HG03432 (cell line): Measurements from ENCODE around the gene RRP12.

Source experiments
- ATAC-seq: cut with Tn5 transposase; IDR thresholded peaks from one replicate; pipeline ENCODE4 v1.9.1; 2021; ENCODE audit warnings: mild to moderate bottlenecking, moderate library complexity; ENCODE audit not compliant: unreplicated experiment

The RRP12 gene

DNA sequence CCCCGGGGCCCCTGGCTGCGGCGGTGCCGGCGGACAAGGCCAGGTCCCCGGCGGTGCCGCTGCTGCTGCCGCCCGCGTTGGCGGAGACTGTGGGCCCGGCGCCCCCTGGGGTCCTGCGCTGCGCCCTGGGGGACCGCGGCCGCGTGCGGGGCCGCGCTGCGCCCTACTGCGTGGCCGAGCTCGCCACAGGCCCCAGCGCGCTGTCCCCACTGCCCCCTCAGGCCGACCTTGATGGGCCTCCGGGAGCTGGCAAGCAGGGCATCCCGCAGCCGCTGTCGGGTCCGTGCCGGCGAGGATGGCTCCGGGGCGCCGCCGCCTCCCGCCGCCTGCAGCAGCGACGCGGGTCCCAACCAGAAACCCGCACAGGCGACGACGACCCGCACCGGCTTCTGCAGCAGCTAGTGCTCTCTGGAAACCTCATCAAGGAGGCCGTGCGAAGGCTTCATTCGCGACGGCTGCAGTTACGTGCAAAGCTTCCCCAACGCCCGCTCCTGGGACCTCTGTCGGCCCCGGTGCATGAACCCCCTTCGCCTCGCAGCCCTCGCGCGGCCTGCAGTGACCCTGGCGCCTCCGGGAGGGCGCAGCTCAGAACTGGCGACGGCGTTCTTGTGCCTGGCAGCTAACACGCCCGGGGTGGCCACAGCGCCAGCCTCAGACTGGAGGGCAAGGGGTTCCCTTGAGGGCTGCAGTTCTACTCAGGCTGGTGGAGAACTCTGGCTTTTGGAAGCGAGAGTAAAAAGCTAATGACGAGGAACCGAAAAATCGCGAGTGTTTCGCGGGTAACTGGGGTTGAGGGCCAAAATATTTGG is 81.3 kb downstream of the RRP12 start:
- ATAC-seq = peak; percentile 43

- peak; percentile 78 for ATAC-seq
Measured at GRCh38 chr10:97318772-97319651, 82.1 kb downstream of the RRP12 start, which contains the start of gene FRAT1. FRAT1 (plus strand) TSS chr10:97319271; CDS start chr10:97319454, 183 bp downstream.

- ATAC-seq = no peak
Measured at GRCh38 chr10:97314671-97315070, 86.5 kb downstream of the RRP12 start.

DNA sequence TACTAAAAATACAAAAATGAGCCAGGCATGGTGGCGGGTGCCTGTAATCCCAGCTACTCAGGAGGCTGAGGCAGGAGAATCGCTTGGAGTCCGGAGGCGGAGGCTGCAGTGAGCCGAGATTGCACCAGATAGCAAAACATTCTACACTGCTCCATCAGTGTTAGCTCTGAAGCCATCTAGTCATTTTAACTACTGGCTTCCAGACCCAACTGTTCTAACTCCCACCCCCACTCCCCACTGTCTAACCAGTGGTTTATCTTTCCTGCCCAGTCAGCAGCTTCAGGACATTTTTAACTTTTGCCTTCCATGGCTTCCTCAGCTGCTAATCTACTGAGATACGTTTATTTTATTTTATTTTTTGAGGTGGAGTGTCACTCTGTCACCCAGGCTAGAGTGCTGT is 88.2 kb downstream of the RRP12 start:
- ATAC-seq = no peak

DNA sequence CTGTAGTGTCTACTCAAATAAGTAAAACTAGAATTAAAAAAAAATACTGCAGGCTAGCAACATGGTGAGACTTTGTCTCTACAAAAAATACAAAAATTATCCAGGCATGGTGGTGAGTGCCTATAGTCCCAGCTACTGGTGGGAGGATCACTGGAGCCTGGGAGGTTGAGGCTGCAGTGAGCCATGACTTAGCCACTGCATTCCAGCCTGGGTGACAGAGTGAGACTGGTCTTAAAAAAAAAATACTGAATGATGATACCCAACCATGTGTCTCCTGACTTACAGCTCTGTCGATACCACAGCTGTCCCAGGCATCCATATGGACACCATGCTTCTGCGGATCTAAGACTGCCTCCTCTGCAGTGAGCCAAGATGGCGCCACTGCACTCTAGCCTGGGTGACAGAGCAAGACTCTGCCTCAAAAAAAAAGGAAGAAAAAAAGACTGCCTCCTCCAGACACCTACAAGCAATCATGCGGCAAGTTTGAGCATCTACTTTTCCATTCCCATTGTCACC is 90.0 kb downstream of the RRP12 start:
- ATAC-seq = no peak

- no peak for ATAC-seq
Measured at GRCh38 chr10:97307866-97308780, 93.0 kb downstream of the RRP12 start.

GRCh38 chr10:97307441-97307840 is 93.7 kb downstream of the RRP12 start:
- ATAC-seq = no peak
